ENCODE data around the gene DOCK9. TPM values are rescaled to one million over a fixed set of nuclear protein-coding genes. Genes with fewer than 3 reads are reported as not detected.

Gene DOCK9
- total RNA-seq, 1 donor from 2014 or later: 25.5 TPM

DNA sequence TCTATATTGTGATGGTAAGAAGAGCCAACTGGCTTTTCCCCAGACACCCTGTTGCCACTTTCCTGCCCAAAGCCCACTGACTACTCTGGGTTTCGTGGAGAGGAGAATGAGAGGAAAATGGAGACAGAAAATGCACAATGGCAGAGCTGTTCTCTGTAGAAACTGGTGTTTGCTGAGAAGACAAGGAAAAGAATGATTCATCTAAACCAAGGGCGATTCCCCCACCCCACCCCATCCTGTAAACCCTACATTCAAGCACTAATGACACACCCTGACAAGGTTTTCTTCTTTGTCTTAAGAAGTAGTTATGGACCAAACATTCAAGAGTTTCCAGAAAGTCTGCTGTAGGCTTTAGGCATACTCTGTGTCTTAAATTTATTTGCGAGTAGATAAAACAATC lies 68.8 kb downstream of the DOCK9 start:
- Mint-ChIP-seq H3K9me3 (no peaks in the 10 kb centered on the region), H3K27me3 (no peaks in the 10 kb centered on the region), H3K27ac (no peak overlapping the region), H3K4me1 (peaks cover 5% of the 10 kb centered on the region), H3K4me3 (no peak overlapping the region), H3K36me3 (ENCODE audit: low read depth) (no peaks in the 10 kb centered on the region)
- ChIA-PET CTCF (no interaction called here), POLR2A (no interaction called here)
- TF ChIP-seq, protein P1, sequence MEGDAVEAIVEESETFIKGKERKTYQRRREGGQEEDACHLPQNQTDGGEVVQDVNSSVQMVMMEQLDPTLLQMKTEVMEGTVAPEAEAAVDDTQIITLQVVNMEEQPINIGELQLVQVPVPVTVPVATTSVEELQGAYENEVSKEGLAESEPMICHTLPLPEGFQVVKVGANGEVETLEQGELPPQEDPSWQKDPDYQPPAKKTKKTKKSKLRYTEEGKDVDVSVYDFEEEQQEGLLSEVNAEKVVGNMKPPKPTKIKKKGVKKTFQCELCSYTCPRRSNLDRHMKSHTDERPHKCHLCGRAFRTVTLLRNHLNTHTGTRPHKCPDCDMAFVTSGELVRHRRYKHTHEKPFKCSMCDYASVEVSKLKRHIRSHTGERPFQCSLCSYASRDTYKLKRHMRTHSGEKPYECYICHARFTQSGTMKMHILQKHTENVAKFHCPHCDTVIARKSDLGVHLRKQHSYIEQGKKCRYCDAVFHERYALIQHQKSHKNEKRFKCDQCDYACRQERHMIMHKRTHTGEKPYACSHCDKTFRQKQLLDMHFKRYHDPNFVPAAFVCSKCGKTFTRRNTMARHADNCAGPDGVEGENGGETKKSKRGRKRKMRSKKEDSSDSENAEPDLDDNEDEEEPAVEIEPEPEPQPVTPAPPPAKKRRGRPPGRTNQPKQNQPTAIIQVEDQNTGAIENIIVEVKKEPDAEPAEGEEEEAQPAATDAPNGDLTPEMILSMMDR (IDR thresholded peaks at IDR 0.05): no peak
- intact Hi-C loops (cut with micrococcal nuclease): no loop called here
- DNase-seq: no peak
- no peak for ATAC-seq (ENCODE audit: low read depth)

- DNase-seq (no peak), ATAC-seq (ENCODE audit: low read depth) (no peak)
- H3K27ac Mint-ChIP-seq: no peak overlapping the region
- no peak overlapping the region for H3K4me3 Mint-ChIP-seq
- CTCF ChIA-PET: no interaction called here
- POLR2A ChIA-PET: no interaction called here
- intact Hi-C loops (cut with micrococcal nuclease): no loop called here
- H3K27me3 Mint-ChIP-seq: no peaks in the 10 kb centered on the region
- peaks cover 9% of the 10 kb centered on the region for H3K36me3 Mint-ChIP-seq (ENCODE audit: low read depth)
- TF ChIP-seq, protein P1 (IDR thresholded peaks at IDR 0.05): no peak
- H3K9me3 Mint-ChIP-seq: no peaks in the 10 kb centered on the region
- H3K4me1 Mint-ChIP-seq: peaks cover 5% of the 10 kb centered on the region
Observed at GRCh38 chr13:98906746-98907502, 70.9 kb downstream of the DOCK9 start.

DNA sequence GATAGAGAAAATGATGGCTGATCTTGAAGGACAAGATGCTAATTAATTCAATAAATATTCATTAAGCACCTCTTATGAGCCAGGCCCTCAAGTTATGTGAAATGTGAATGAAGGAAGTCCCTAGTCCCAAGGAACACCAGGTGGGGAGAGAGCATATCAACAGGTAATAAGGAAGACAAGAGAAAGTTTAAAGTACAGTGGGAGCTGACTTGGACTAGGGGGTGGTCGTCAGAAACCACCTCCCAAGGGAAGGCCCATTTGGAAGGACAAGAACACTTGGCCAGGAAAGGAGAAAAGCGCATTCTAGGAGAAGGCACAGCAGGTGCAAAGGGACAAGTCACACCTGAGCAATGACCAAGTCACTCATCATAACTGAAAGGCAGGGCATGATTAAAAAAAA lies 72.7 kb downstream of the DOCK9 start:
- ChIA-PET POLR2A (no interaction called here), CTCF (no interaction called here)
- DNase-seq (no peak), ATAC-seq (ENCODE audit: low read depth) (no peak)
- no peaks in the 10 kb centered on the region for H3K4me1 Mint-ChIP-seq
- H3K27ac Mint-ChIP-seq: no peak overlapping the region
- TF ChIP-seq, protein P1 (IDR thresholded peaks at IDR 0.05): no peak
- no peak overlapping the region for H3K4me3 Mint-ChIP-seq
- H3K36me3 Mint-ChIP-seq (ENCODE audit: low read depth): peaks cover 20% of the 10 kb centered on the region
- intact Hi-C loops (cut with micrococcal nuclease): no loop called here
- H3K9me3 Mint-ChIP-seq: no peaks in the 10 kb centered on the region
- no peaks in the 10 kb centered on the region for H3K27me3 Mint-ChIP-seq

DNA sequence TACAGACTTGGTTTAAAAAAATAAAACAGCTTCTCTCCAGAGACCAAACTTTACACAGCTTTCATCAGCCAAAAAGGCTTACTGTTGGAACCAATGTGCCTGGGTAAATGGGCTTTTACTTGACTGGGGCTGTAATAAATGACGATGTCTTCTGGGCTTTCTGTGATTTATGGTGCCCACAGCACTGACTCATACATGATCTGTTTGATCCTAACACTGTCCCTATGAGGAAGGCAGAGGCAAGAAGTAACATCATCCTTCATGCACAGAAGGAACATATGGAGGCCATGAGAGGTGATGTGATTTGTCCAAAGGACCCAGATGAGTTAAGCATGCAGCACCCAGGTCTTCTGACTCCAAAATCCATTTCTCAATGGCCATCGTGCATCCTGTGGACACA lies 77.4 kb downstream of the DOCK9 start:
- POLR2A ChIA-PET: no interaction called here
- no peaks in the 10 kb centered on the region for H3K27me3 Mint-ChIP-seq
- ATAC-seq (ENCODE audit: low read depth) (no peak), DNase-seq (no peak)
- H3K36me3 Mint-ChIP-seq (ENCODE audit: low read depth): peaks cover 49% of the 10 kb centered on the region
- no peak overlapping the region for H3K27ac Mint-ChIP-seq
- TF ChIP-seq, protein P1 (IDR thresholded peaks at IDR 0.05): no peak
- intact Hi-C loops (cut with micrococcal nuclease): no loop called here
- H3K4me1 Mint-ChIP-seq: peaks cover 2% of the 10 kb centered on the region
- H3K4me3 Mint-ChIP-seq: no peak overlapping the region
- H3K9me3 Mint-ChIP-seq: no peaks in the 10 kb centered on the region
- CTCF ChIA-PET: no interaction called here

- intact Hi-C loops (cut with micrococcal nuclease): no loop called here
- DNase-seq (no peak), ATAC-seq (ENCODE audit: low read depth) (no peak)
- Mint-ChIP-seq H3K4me1 (peaks cover 10% of the 10 kb centered on the region), H3K9me3 (no peaks in the 10 kb centered on the region), H3K27me3 (no peaks in the 10 kb centered on the region), H3K27ac (no peak overlapping the region), H3K36me3 (ENCODE audit: low read depth) (peaks cover 47% of the 10 kb centered on the region), H3K4me3 (no peak overlapping the region)
- TF ChIP-seq, protein P1 (IDR thresholded peaks at IDR 0.05): no peak
- POLR2A ChIA-PET: no interaction called here
- CTCF ChIA-PET: no interaction called here
Observed at GRCh38 chr13:98897706-98898105, 80.2 kb downstream of the DOCK9 start.
